Neural crest cell (in vitro differentiated cells): Measurements from ENCODE around the gene BNIP3. TPM values are rescaled to one million over a fixed set of nuclear protein-coding genes. Genes with fewer than 3 reads are reported as not detected.
"Not testable (repeated sequence)": the region's sequence is repeated elsewhere in the genome, so short reads cannot be mapped to it uniquely, and the experiment has no call there.

Experiments
- DNase-seq: peaks from one replicate; pipeline ENCODE4 v3.0.0; 2021; ENCODE audit warnings: low read depth, mixed read lengths, low spot score
- H3K27ac Mint-ChIP-seq: one replicate; pipeline ENCODE4 v1.8.0; 2021; ENCODE audit warnings: mild to moderate bottlenecking, mixed read lengths; ENCODE audit not compliant: unreplicated experiment
- H3K27me3 Mint-ChIP-seq: 2 replicates; pipeline ENCODE4 v1.8.0; 2021; ENCODE audit warnings: low read depth, mild to moderate bottlenecking, mixed read lengths
- H3K36me3 Mint-ChIP-seq: 2 replicates; pipeline ENCODE4 v1.8.0; 2021; ENCODE audit warnings: low read depth, mild to moderate bottlenecking, mixed read lengths
- H3K4me1 Mint-ChIP-seq: 2 replicates; pipeline ENCODE4 v1.8.0; 2021; ENCODE audit warnings: mixed read lengths
- H3K4me3 Mint-ChIP-seq: one replicate; pipeline ENCODE4 v1.8.0; 2021; ENCODE audit warnings: mild to moderate bottlenecking, mixed read lengths
- H3K9me3 Mint-ChIP-seq: 2 replicates; pipeline ENCODE4 v1.8.0; 2021; ENCODE audit warnings: mixed read lengths
- total RNA-seq: library from RNA; stranded (reverse); gene quantifications from 2 replicates; pipeline ENCODE4 v1.2.1, GENCODE V29; 2021
- TF ChIP-seq, protein P1 (sequence below): fragments of 200-600 bp; sonication (generic); conservative IDR thresholded peaks from 2 replicates; pipeline ENCODE4 v1.5.0; 2021; ENCODE audit warnings: antibody characterized with exemption, mild to moderate bottlenecking

The BNIP3 gene
- total RNA-seq, 1 donor from 2014 or later = 26.1 TPM

DNA sequence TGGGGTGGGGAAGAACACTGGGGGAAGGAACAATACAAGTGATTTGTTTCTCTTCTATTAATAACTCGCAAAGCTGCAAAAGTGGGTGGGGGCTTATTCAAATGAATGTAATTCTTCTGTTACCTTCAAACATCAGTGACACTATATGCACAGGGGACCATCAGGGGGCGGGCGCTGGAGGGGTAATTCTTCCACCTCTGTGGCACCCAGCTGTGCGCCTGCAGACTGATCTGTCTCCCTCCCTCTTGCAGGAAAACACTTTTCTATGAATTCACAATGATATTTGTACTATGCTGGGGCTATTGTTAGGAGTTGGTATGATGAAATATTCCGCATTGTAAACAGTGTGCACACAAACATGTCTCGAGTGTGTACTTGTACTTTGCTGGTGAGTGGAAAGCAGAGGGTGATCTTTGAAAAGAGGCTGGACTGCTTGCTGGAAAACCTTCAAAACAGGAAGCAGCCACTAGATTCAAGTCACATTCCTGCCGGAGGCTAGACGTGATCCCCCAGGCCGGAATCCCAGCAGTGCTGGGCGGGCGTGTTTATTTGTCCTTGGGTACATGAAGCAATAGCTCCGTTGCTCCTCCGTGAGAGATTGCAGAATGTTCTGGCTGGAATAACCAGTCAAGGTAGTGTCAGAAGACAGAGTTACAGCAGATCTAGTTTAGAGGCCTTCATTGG, 15.8 kb upstream of the BNIP3 start:
- TF ChIP-seq, protein P1, sequence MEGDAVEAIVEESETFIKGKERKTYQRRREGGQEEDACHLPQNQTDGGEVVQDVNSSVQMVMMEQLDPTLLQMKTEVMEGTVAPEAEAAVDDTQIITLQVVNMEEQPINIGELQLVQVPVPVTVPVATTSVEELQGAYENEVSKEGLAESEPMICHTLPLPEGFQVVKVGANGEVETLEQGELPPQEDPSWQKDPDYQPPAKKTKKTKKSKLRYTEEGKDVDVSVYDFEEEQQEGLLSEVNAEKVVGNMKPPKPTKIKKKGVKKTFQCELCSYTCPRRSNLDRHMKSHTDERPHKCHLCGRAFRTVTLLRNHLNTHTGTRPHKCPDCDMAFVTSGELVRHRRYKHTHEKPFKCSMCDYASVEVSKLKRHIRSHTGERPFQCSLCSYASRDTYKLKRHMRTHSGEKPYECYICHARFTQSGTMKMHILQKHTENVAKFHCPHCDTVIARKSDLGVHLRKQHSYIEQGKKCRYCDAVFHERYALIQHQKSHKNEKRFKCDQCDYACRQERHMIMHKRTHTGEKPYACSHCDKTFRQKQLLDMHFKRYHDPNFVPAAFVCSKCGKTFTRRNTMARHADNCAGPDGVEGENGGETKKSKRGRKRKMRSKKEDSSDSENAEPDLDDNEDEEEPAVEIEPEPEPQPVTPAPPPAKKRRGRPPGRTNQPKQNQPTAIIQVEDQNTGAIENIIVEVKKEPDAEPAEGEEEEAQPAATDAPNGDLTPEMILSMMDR = no peak
- Mint-ChIP-seq H3K4me3 (no peak overlapping the region), H3K4me1 (peaks cover 18% of the 10 kb centered on the region), H3K36me3 (no peaks in the 10 kb centered on the region), H3K27ac (no peak overlapping the region), H3K9me3 (no peaks in the 10 kb centered on the region), H3K27me3 (no peaks in the 10 kb centered on the region)
- DNase-seq = no peak

DNA sequence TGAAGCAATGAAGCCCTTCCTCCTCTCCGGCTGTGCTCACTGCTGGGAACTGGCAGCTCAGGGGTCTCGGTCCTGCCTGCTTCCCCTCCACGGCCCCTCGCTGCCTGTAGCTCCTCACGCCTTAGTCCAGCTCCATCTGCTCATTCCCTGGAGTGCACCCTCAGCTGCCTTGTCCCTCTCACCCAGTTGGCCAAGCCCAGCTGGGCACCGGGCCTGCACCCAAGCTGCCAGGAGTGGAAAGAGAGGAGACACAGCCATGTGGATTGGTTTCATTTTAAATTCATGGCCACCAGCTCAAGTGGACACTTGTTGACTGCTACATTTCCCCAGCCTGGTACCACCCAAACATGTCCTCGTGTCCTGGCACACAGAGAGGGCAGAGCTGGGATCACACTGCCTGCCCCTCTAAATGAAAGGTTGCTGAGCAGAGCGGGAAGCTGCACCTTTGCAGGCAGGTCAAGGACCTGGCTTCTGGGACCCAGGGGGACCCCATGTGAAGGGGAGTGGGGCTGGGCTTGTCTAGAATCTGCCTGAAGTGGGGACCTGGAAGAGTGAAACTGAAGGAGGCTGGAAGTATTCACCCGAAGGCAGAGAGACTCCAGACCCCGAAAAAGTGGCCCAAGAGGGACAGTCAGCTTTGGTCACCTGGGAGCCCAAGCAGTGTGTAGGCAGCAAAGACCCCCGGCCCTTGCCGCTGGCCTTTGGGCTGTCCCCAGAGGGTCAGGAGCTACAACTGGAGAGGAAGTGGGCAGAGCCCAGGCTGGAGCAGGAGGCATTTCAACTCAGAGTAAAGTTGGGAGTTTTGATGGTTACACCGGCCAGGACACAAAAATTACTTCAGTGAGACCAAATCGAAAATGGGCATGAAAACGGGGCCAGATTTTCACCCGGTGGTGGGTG, 15.0 kb upstream of the BNIP3 start:
- H3K36me3 Mint-ChIP-seq = no peaks in the 10 kb centered on the region
- H3K4me1 Mint-ChIP-seq = peaks cover 18% of the 10 kb centered on the region
- H3K9me3 Mint-ChIP-seq = no peaks in the 10 kb centered on the region
- H3K4me3 Mint-ChIP-seq = no peak overlapping the region
- no peaks in the 10 kb centered on the region for H3K27me3 Mint-ChIP-seq
- H3K27ac Mint-ChIP-seq = no peak overlapping the region
- no peak for DNase-seq
- TF ChIP-seq, protein P1 = no peak

DNA sequence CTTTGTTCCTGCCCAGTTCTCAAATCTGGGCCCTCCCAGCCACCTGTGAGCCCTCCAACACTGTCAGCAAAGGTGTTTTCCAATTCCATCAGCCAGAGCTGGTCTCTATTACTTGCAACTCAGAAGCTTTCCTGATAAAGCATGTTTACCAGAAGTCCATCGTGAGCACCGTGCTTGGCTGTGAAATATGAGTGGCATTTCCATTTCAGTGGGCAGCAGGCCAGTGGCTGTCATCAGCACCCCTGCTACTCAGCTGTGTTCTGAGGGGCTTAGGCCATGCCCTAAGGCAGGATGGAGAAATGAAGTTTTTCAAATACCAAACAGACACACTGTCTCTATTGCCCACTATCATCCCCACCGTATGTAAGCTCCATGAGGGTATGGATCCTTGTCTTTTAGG, 12.7 kb upstream of the BNIP3 start:
- TF ChIP-seq, protein P1 = no peak
- Mint-ChIP-seq H3K27ac (no peak overlapping the region), H3K36me3 (no peaks in the 10 kb centered on the region), H3K4me1 (peaks cover 18% of the 10 kb centered on the region), H3K27me3 (no peaks in the 10 kb centered on the region), H3K9me3 (no peaks in the 10 kb centered on the region), H3K4me3 (no peak overlapping the region)
- DNase-seq = no peak

DNA sequence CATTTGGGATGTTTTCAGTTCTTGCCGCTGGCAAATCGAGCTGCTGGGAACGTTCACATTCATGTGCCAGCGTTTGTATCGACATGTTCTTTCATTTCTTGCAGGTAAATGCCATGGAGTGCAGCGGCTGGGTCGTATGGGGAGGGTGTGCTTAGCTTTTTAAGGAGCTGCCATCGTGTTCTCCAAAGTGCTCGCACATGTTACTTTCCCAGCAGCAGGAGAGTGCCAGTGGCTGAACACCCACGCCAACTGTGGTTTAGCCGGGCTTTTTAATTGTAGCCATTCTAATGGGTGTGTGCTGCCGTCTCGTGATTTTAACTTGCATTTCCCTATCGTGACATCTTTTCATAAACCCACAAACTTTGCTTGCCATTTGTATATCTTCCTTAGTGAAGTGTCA, 11.6 kb upstream of the BNIP3 start:
- no peak overlapping the region for H3K27ac Mint-ChIP-seq
- peaks cover 17% of the 10 kb centered on the region for H3K4me1 Mint-ChIP-seq

GRCh38 chr10:131991726-131992125, 10.0 kb upstream of the BNIP3 start:
- Mint-ChIP-seq H3K27me3 (no peaks in the 10 kb centered on the region), H3K9me3 (no peaks in the 10 kb centered on the region), H3K4me1 (peaks cover 2% of the 10 kb centered on the region), H3K36me3 (no peaks in the 10 kb centered on the region), H3K4me3 (no peak overlapping the region), H3K27ac (no peak overlapping the region)
- TF ChIP-seq, protein P1 = no peak
- DNase-seq = no peak

More for the DNA sequence above, 11.6 kb upstream of the BNIP3 start:
- no peaks in the 10 kb centered on the region for H3K9me3 Mint-ChIP-seq
- no peak for DNase-seq
- H3K27me3 Mint-ChIP-seq = no peaks in the 10 kb centered on the region
- TF ChIP-seq, protein P1 = no peak
- no peaks in the 10 kb centered on the region for H3K36me3 Mint-ChIP-seq
- H3K4me3 Mint-ChIP-seq = no peak overlapping the region

DNA sequence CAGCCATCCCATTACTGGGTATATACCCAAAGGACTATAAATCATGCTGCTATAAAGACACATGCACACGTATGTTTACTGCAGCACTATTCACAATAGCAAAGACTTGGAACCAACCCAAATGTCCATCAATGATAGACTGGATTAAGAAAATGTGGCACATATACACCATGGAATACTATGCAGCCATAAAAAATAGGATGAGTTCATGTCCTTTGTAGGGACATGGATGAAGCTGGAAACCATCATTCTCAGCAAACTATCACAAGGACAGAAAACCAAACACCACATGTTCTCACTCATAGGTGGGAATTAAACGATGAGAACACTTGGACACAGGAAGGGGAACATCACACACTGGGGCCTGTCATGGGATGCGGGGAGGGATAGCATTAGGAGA, 6.1 kb upstream of the BNIP3 start:
- H3K4me1 Mint-ChIP-seq, H3K36me3 Mint-ChIP-seq, H3K9me3 Mint-ChIP-seq, DNase-seq, H3K27ac Mint-ChIP-seq, H3K4me3 Mint-ChIP-seq: not testable (repeated sequence)
- peaks cover 14% of the 10 kb centered on the region for H3K27me3 Mint-ChIP-seq

- not testable (repeated sequence) for H3K9me3 Mint-ChIP-seq, H3K27ac Mint-ChIP-seq, H3K36me3 Mint-ChIP-seq, H3K4me3 Mint-ChIP-seq, H3K4me1 Mint-ChIP-seq, DNase-seq
- H3K27me3 Mint-ChIP-seq = peaks cover 14% of the 10 kb centered on the region
Observed at GRCh38 chr10:131987301-131987700, 5.6 kb upstream of the BNIP3 start.

DNA sequence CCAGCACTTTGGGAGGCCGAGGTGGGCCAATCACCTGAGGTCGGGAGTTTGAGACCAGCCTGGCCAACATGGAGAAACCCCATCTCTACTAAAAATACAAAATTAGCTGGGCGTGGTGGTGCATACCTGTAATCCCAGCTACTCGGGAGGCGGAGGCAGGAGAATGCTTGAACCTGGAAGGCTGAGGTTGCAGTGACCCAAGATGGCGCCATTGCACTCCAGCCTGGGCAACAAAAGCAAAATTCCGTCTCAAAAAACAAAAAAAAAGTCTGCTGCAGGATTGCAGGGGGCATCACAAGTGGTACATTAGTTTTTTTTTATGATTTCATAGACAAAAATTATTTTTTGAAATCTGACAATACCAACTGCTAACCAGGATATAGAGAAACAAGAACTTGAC, 5.1 kb upstream of the BNIP3 start:
- H3K36me3 Mint-ChIP-seq, H3K9me3 Mint-ChIP-seq, DNase-seq, H3K4me3 Mint-ChIP-seq, H3K27ac Mint-ChIP-seq, H3K4me1 Mint-ChIP-seq: not testable (repeated sequence)
- H3K27me3 Mint-ChIP-seq = peaks cover 14% of the 10 kb centered on the region
